ENCODE data around the gene CTRB2. TPM values are rescaled to one million over a fixed set of nuclear protein-coding genes. Genes with fewer than 3 reads are reported as not detected.

The CTRB2 gene
- total RNA-seq, 1 donor from 2014 or later, result not detected

DNA sequence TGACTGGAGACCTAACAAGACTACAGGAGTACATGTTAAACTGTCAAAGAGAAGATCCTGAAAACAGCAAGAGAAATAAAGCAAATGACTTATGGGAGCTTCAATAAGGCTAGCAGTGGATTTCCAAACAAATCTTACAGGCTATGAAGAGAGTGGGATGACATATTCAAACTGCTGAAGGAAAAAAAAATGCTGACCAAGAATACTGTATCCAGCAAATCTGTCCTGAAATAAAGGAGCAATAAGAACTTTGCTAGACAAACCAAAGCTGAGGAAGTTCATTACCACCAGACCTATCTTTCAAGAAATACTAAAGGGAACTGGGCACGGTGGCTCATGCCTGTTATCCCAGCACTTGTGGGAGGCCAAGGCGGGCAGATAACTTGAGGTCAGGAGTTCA, 30.0 kb downstream of the CTRB2 start:
- DNase-seq (ENCODE audit: low read depth), result no peak
- TF ChIP-seq, protein P1, sequence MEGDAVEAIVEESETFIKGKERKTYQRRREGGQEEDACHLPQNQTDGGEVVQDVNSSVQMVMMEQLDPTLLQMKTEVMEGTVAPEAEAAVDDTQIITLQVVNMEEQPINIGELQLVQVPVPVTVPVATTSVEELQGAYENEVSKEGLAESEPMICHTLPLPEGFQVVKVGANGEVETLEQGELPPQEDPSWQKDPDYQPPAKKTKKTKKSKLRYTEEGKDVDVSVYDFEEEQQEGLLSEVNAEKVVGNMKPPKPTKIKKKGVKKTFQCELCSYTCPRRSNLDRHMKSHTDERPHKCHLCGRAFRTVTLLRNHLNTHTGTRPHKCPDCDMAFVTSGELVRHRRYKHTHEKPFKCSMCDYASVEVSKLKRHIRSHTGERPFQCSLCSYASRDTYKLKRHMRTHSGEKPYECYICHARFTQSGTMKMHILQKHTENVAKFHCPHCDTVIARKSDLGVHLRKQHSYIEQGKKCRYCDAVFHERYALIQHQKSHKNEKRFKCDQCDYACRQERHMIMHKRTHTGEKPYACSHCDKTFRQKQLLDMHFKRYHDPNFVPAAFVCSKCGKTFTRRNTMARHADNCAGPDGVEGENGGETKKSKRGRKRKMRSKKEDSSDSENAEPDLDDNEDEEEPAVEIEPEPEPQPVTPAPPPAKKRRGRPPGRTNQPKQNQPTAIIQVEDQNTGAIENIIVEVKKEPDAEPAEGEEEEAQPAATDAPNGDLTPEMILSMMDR (conservative IDR thresholded peaks at IDR 0.05; ENCODE audit: low read depth, low read length), result no peak
- H3K4me3 ChIP-seq (ENCODE audit: low read depth, low read length), result no peak overlapping the region

DNA sequence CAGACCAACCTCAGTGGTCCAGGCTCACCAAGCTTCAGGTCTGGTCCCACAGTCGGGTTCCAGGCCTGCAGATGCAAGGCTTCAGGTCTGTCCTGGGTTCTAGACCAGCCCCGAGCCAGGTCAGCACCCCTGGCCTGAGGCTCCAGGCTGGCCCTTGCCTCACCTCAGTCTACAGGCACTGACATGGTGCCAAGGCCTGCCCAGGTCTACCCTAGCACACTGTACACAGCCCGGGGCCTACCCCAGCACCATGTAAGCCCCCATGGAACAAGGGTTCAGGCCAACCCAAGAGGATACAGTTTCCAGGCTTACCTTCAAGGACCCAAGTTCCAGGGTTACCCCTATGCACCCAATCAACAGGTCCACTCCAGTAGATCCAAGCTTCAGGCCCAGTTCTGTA, 31.9 kb downstream of the CTRB2 start:
- TF ChIP-seq, protein P1 (conservative IDR thresholded peaks at IDR 0.05; ENCODE audit: low read depth, low read length), result no peak
- no peak for DNase-seq (ENCODE audit: low read depth)
- no peak overlapping the region for H3K4me3 ChIP-seq (ENCODE audit: low read depth, low read length)

DNA sequence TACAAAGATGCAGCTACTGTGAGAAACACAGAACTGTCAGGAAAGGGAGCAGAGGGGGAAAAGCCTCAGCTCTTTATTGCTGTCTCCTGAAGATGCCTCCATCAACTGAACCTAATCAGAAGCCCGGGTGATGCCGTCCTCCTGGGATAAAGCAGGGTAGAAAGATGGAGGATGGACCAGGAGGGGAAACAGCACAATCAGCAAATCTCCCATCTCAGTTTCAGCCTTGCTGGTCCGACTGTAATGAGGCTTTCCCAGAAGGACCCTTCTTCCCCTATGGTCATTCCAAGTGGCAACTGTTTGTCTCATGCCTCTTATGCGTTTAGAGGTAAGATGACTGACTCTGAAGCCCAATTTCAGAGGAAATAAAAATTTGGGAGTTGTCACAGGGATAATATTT, 34.4 kb downstream of the CTRB2 start:
- H3K4me3 ChIP-seq (ENCODE audit: low read depth, low read length), result no peak overlapping the region
- TF ChIP-seq, protein P1 (conservative IDR thresholded peaks at IDR 0.05; ENCODE audit: low read depth, low read length), result no peak
- DNase-seq (ENCODE audit: low read depth), result no peak

DNA sequence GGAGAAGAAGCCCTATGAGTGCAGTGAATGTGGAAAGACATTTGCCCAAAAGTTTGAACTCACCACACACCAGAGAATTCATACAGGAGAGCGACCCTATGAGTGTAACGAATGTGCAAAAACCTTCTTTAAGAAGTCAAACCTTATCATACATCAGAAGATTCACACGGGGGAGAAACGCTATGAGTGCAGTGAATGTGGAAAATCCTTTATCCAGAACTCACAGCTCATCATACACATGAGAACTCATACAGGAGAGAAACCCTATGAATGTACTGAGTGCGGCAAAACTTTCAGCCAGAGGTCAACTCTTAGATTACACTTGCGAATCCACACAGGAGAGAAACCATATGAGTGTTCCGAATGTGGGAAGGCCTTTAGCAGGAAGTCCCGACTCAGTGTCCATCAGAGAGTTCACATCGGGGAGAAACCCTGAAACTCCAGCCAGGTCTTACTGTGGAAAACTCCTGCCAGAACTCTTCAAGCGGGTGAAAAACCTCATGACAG, 37.0 kb downstream of the CTRB2 start:
- H3K4me3 ChIP-seq (ENCODE audit: low read depth, low read length), result no peak overlapping the region
- TF ChIP-seq, protein P1 (conservative IDR thresholded peaks at IDR 0.05; ENCODE audit: low read depth, low read length), result no peak
- no peak for DNase-seq (ENCODE audit: low read depth)

DNA sequence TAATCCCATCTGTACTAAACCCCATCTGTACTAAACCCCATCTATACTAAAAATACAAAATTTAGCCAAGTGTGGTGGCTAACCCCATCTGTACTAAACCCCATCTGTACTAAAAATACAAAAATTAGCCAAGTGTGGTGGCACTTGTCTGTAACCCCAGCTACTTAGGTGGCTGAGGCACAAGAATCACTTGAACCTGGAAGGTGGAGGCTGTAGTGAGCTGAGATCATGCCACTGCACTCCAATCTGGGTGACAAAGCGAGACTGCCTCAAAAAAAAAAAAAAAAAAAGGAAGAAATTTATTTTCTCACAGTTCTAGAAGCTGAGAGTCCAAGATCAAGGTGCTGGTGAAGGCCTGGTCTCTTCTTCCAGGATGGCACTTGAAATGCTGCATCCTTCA, 46.6 kb downstream of the CTRB2 start:
- no peak overlapping the region for H3K4me3 ChIP-seq (ENCODE audit: low read depth, low read length)
- DNase-seq (ENCODE audit: low read depth), result no peak
- TF ChIP-seq, protein P1 (conservative IDR thresholded peaks at IDR 0.05; ENCODE audit: low read depth, low read length), result no peak

Other genes with a start within 250 kb of the CTRB2 start
- 14.6 and 16.3 TPM in 2 replicates for gene WDR59, start 222.0 kb downstream of the CTRB2 start, total RNA-seq
- 26.0 and 26.8 TPM in 2 replicates for gene ZNRF1, start 208.1 kb downstream of the CTRB2 start, total RNA-seq
- 0.12 TPM in 1 of 2 replicates, not detected in the other for gene LDHD, start 90.4 kb downstream of the CTRB2 start, total RNA-seq
- gene ZFP1, start 58.6 kb downstream of the CTRB2 start, total RNA-seq, result 8.1 and 9.2 TPM in 2 replicates
- not detected in 2 replicates for gene CTRB1, start 11.8 kb upstream of the CTRB2 start, total RNA-seq
- gene BCAR1, start 44.5 kb upstream of the CTRB2 start, total RNA-seq, result 125 and 136 TPM in 2 replicates
- 52.2 and 117 TPM in 2 replicates for gene CFDP1, start 226.3 kb upstream of the CTRB2 start, total RNA-seq

All from epithelial cell of proximal tubule (primary cell).